ENCODE measurements around the gene MYL7. TPM values are rescaled to one million over a fixed set of nuclear protein-coding genes. Genes with fewer than 3 reads are reported as not detected.

The MYL7 gene
- total and polyA plus RNA-seq, 2 of the 4 experiments (the other 2 are of a cell fraction): 0.24 TPM; not detected in 1

GRCh38 chr7:44144426-44144967, 3.4 kb upstream of the MYL7 start:
- CTCF ChIA-PET: no interaction called here
- in situ Hi-C loops (cut with MboI; ENCODE audit: low sequenced_read_pairs): no loop called here
- Histone ChIP-seq H3K9ac (ENCODE audit: low read depth, low read length) (no peak overlapping the region), H2AFZ (replicated peaks; ENCODE audit: low read length, poor library complexity) (no peak overlapping the region), H4K20me1 (ENCODE audit: insufficient read depth, low read length) (no peaks in the 10 kb centered on the region), H3K14ac (replicated peaks; ENCODE audit: low read depth, low read length) (no peak overlapping the region), H3K79me1 (ENCODE audit: low read depth in 1 of 2, low read length in 2 of 2) (no peaks in the 10 kb centered on the region), H2AK9ac (replicated peaks; ENCODE audit: low read depth, low read length, poor library complexity) (peak overlapping the region; percentile 24), H3K36me3 (ENCODE audit: control insufficient read depth, insufficient read depth, low read length) (no peaks in the 10 kb centered on the region), H3K27ac (ENCODE audit: insufficient read depth, low read length) (no peak overlapping the region), H3K27me3 (ENCODE audit: control insufficient read depth, insufficient read depth, low read length) (peaks cover 39% of the 10 kb centered on the region), H4K8ac (ENCODE audit: low read depth in 2 of 2, low read length in 2 of 2) (no peak overlapping the region), H3K4me1 (ENCODE audit: control insufficient read depth, insufficient read depth, low read length) (peaks cover 3% of the 10 kb centered on the region; the same call in 1 of the 2 replicates), H2BK120ac (ENCODE audit: low read depth, low read length) (no peak overlapping the region), H2BK20ac (ENCODE audit: low read depth, low read length) (no peak overlapping the region), H3K4ac (ENCODE audit: low read depth, low read length) (no peak overlapping the region), H3K56ac (ENCODE audit: extremely low read depth, insufficient read depth, low read length) (no peak overlapping the region), H3K9me1 (ENCODE audit: insufficient read depth, low read length) (peaks cover 3% of the 10 kb centered on the region; the same call in 1 of the 2 replicates), H4K5ac (ENCODE audit: low read depth, low read length) (no peak overlapping the region), H3K23ac (ENCODE audit: low read depth, low read length) (no peak overlapping the region), H2BK15ac (ENCODE audit: low read depth, low read length) (no peak overlapping the region), H2AK5ac (ENCODE audit: low read depth, low read length) (no peak overlapping the region), H2BK5ac (ENCODE audit: low read depth, low read length, poor library complexity, severe bottlenecking) (no peak overlapping the region), H3K9me3 (ENCODE audit: control insufficient read depth, insufficient read depth, low read length) (no peaks in the 10 kb centered on the region), H3K4me2 (ENCODE audit: low read depth, low read length) (no peak overlapping the region), H4K91ac (ENCODE audit: insufficient read depth, low read depth, low read length) (no peak overlapping the region), H3K4me3 (ENCODE audit: insufficient read depth, low read depth, low read length) (no peak overlapping the region), H3K18ac (ENCODE audit: low read depth, low read length) (no peak overlapping the region)
- ATAC-seq (ENCODE audit: low read depth): no peak
- BruUV-seq (replicated peaks): no TSS peak
- intact Hi-C loops (cut with micrococcal nuclease): no loop called here
- no peak for TF ChIP-seq SMC3 (IDR thresholded peaks at IDR 0.05; ENCODE audit: low read depth, low read length)
- TF ChIP-seq RAD21 (IDR thresholded peaks at IDR 0.05; ENCODE audit: low read length): no peak
- POLR2A ChIA-PET (ENCODE audit: unreplicated experiment): no interaction called here
- dilution Hi-C loops (cut with HindIII; ENCODE audit: low sequenced_read_pairs, unreplicated experiment): no loop called here
- WGBS, 2 experiments (ENCODE audit: extremely low coverage in 2 of 2, insufficient read length in 1 of 2): 92% methylated on average over 5 of the region's 6 CpGs; no CpG with 5 or more reads in 1 of the 2 experiments
- no peak for DNase-seq
